SK-N-SH (cell line): ENCODE results near the gene MEG3. TPM values are rescaled to one million over a fixed set of nuclear protein-coding genes. Genes with fewer than 3 reads are reported as not detected.
A peak's percentile ranks its signal among the peaks of the same experiment; 100 is the strongest.

ENCODE experiments used
- CTCF ChIA-PET: fragments of 300-600, 350-600 bp; formaldehyde crosslinking; extraction: SDS; loops from one replicate; lab custom pipeline; 2021; lab: Yijun Ruan, JAX
- POLR2A ChIA-PET: fragments of 350-600 bp; sonication (Branson Sonifier 250); formaldehyde crosslinking; extraction: SDS; loops from one replicate; lab custom pipeline; 2020; ENCODE audit warnings: antibody characterized with exemption, inconsistent platforms; lab: Yijun Ruan, JAX
- DNase-seq: peaks from one replicate; pipeline ENCODE4 v3.0.0; 2012
- H2AFZ ChIP-seq: fragments of 200-600 bp; sonication (generic); 2 replicates; pipeline ENCODE4 v1.8.1; 2016; ENCODE audit warnings: antibody characterized with exemption, mild to moderate bottlenecking, low read depth
- H3F3A ChIP-seq: fragments of 200-600 bp; sonication (generic); replicated peaks from 2 replicates; pipeline ENCODE3; 2016; ENCODE audit warnings: antibody characterized with exemption, mild to moderate bottlenecking; ENCODE audit not compliant: insufficient read depth
- H3K27ac ChIP-seq, 2 experiments: fragments of 200-500 bp in 1 of 2; fragments of 200-600 bp in 1 of 2; sonication (Bioruptor generic) in 1 of 2; sonication (generic), shearing (Covaris generic) in 1 of 2; 2 replicates each; pipeline versions ENCODE4 v1.5.1 to v1.6.1; 2014 to 2016; ENCODE audit warnings: low read depth in 2 of 2, inconsistent platforms in 1 of 2, low read length in 1 of 2, mild to moderate bottlenecking in 1 of 2, mixed read lengths in 1 of 2
- H3K27me3 ChIP-seq: fragments of 200-600 bp; sonication (generic), shearing (Covaris generic); 2 replicates; pipeline ENCODE4 v1.6.1; 2016; ENCODE audit warnings: mixed run types; ENCODE audit not compliant: insufficient read depth
- H3K36me3 ChIP-seq, 2 experiments: fragments of 200-500 bp in 1 of 2; fragments of 200-600 bp in 1 of 2; sonication (Bioruptor generic) in 1 of 2; sonication (generic) in 1 of 2; replicated peaks in 1 of 2; 2 replicates each; pipeline versions ENCODE3 to v1.5.1; 2014 to 2016; ENCODE audit warnings: low read length in 1 of 2, mild to moderate bottlenecking in 1 of 2; ENCODE audit not compliant: insufficient read depth in 2 of 2, control insufficient read depth in 1 of 2
- H3K4me1 ChIP-seq, 2 experiments: fragments of 200-500 bp in 1 of 2; fragments of 200-600 bp in 1 of 2; sonication (Bioruptor generic) in 1 of 2; sonication (generic), shearing (Covaris generic) in 1 of 2; 2 replicates each; pipeline versions ENCODE4 v1.5.1 to v1.6.1; 2014 to 2016; ENCODE audit warnings: low read depth in 1 of 2, low read length in 1 of 2, mixed run types in 1 of 2; ENCODE audit not compliant: insufficient read depth in 2 of 2, control insufficient read depth in 1 of 2
- H3K4me2 ChIP-seq: fragments of 200-600 bp; sonication (generic), shearing (Covaris generic); 2 replicates; pipeline ENCODE4 v1.6.1; 2017; ENCODE audit warnings: mixed run types
- H3K4me3 ChIP-seq, 2 experiments: fragments of 200-500 bp in 1 of 2; fragments of 200-600 bp in 1 of 2; sonication (Bioruptor generic) in 1 of 2; sonication (generic), shearing (Covaris generic) in 1 of 2; 2 replicates each; pipeline versions ENCODE4 v1.5.1 to v1.8.1; 2014 to 2016; ENCODE audit warnings: low read depth in 2 of 2, inconsistent platforms in 1 of 2, low read length in 1 of 2, mild to moderate bottlenecking in 1 of 2, mixed read lengths in 1 of 2, moderate library complexity in 1 of 2
- H3K79me2 ChIP-seq: fragments of 200-600 bp; sonication (generic); 2 replicates; pipeline ENCODE4 v1.8.1; 2017; ENCODE audit warnings: mild to moderate bottlenecking; ENCODE audit not compliant: insufficient read depth
- H3K9ac ChIP-seq: fragments of 200-600 bp; sonication (generic); 2 replicates; pipeline ENCODE4 v1.6.1; 2017; ENCODE audit warnings: mixed run types
- H3K9me2 ChIP-seq: fragments of 200-600 bp; sonication (generic); 2 replicates; pipeline ENCODE4 v1.6.1; 2017; ENCODE audit warnings: mixed run types
- H3K9me3 ChIP-seq: fragments of 200-600 bp; sonication (generic); 2 replicates; pipeline ENCODE4 v1.6.1; 2017; ENCODE audit warnings: mixed run types, mild to moderate bottlenecking, moderate library complexity
- H4K20me1 ChIP-seq: fragments of 200-600 bp; sonication (generic); 2 replicates; pipeline ENCODE4 v1.6.1; 2017; ENCODE audit warnings: mild to moderate bottlenecking, mixed run types; ENCODE audit not compliant: insufficient read depth
- CHD2 ChIP-seq: fragments of 150-350 bp; IDR thresholded peaks from 2 replicates; pipeline ENCODE4 v1.6.1; 2018; ENCODE audit warnings: low read length; ENCODE audit not compliant: partially characterized antibody
- ELF1 ChIP-seq: IDR thresholded peaks from 2 replicates; pipeline ENCODE4 v1.4.0; 2012
- EP300 ChIP-seq, 2 experiments: IDR thresholded peaks; 2 replicates each; pipeline versions ENCODE4 v1.4.0 to v1.6.1; 2012; ENCODE audit warnings: borderline replicate concordance in 1 of 2, low read depth in 1 of 2, low read length in 1 of 2
- FOXJ3 ChIP-seq: sonication (generic); formaldehyde crosslinking; IDR thresholded peaks from 2 replicates; pipeline ENCODE4 v1.5.1; 2020; ENCODE audit warnings: mild to moderate bottlenecking, missing genetic modification reagents
- FOXM1 ChIP-seq: IDR thresholded peaks from 2 replicates; pipeline ENCODE4 v1.4.0; 2012; ENCODE audit warnings: low read depth, mild to moderate bottlenecking
- GABPA ChIP-seq: IDR thresholded peaks from 2 replicates; pipeline ENCODE4 v1.4.0; 2012; ENCODE audit warnings: low read depth, mild to moderate bottlenecking
- GATA2 ChIP-seq: sonication (generic); formaldehyde crosslinking; IDR thresholded peaks from 2 replicates; pipeline ENCODE4 v1.5.0; 2020; ENCODE audit warnings: mild to moderate bottlenecking, missing genetic modification reagents
- JUND ChIP-seq: IDR thresholded peaks from 2 replicates; pipeline ENCODE4 v1.4.0; 2012
- MAX ChIP-seq: IDR thresholded peaks from 2 replicates; pipeline ENCODE4 v1.4.0; 2012; ENCODE audit warnings: low read depth
- MEF2A ChIP-seq: IDR thresholded peaks from 2 replicates; pipeline ENCODE4 v1.4.0; 2012; ENCODE audit warnings: low read depth, borderline replicate concordance
- NFIC ChIP-seq: IDR thresholded peaks from 2 replicates; pipeline ENCODE4 v1.4.0; 2012; ENCODE audit warnings: borderline replicate concordance
- NRF1 ChIP-seq: IDR thresholded peaks from 2 replicates; pipeline ENCODE4 v1.6.1; 2012; ENCODE audit warnings: low read depth, mild to moderate bottlenecking, low read length
- PBX3 ChIP-seq: IDR thresholded peaks from 2 replicates; pipeline ENCODE4; 2012
- POLR2AphosphoS5 ChIP-seq: IDR thresholded peaks from 2 replicates; pipeline ENCODE4 v1.6.1; 2012; ENCODE audit warnings: low read depth, low read length
- RAD21 ChIP-seq: IDR thresholded peaks from 2 replicates; pipeline ENCODE4 v1.6.1; 2012; ENCODE audit warnings: mild to moderate bottlenecking, low read length
- RCOR1 ChIP-seq: fragments of 150-350 bp; IDR thresholded peaks from 2 replicates; pipeline ENCODE4 v1.6.1; 2017; ENCODE audit warnings: antibody characterized with exemption, low read length
- REST ChIP-seq: IDR thresholded peaks from 2 replicates; pipeline ENCODE4 v1.6.1; 2012; ENCODE audit warnings: mild to moderate bottlenecking, low read depth, low read length, moderate library complexity
- RXRA ChIP-seq: IDR thresholded peaks from 2 replicates; pipeline ENCODE4 v1.4.0; 2012; ENCODE audit warnings: low read depth, mild to moderate bottlenecking, borderline replicate concordance
- SMC3 ChIP-seq: IDR thresholded peaks from 2 replicates; pipeline ENCODE4 v1.6.1; 2012; ENCODE audit warnings: low read depth, low read length, improper control_type of control experiment
- TAF1 ChIP-seq: IDR thresholded peaks from 2 replicates; pipeline ENCODE4 v1.6.1; 2012; ENCODE audit warnings: low read depth, mild to moderate bottlenecking, low read length, moderate library complexity, borderline replicate concordance
- TCF12 ChIP-seq: IDR thresholded peaks from 2 replicates; pipeline ENCODE4 v1.4.0; 2012
- TEAD4 ChIP-seq: IDR thresholded peaks from 2 replicates; pipeline ENCODE4 v1.4.0; 2012; ENCODE audit warnings: mild to moderate bottlenecking, borderline replicate concordance; ENCODE audit not compliant: insufficient read depth
- YY1 ChIP-seq: IDR thresholded peaks from 2 replicates; pipeline ENCODE4 v1.4.0; 2012; ENCODE audit warnings: low read depth, mild to moderate bottlenecking
- ZBTB33 ChIP-seq: IDR thresholded peaks from 2 replicates; pipeline ENCODE4 v1.4.0; 2012; ENCODE audit warnings: low read depth, borderline replicate concordance
- WGBS: methylation state at CpG from one replicate; pipeline ENCODE4 v1.1.6; 2017; ENCODE audit warnings: low lambda C conversion rate; 5-methylcytosine and 5-hydroxymethylcytosine counted together
- polyA plus RNA-seq, 3 experiments: library from polyadenylated mRNA; depleted of rRNA; stranded (reverse); fragments of >200 nt; gene quantifications; 2 replicates each; pipeline ENCODE4 v1.2.3, GENCODE V29; 2012

MEG3 gene
- polyA plus RNA-seq, 1 of the 3 experiments (the other 2 are of a cell fraction), result not detected

- POLR2A ChIA-PET, result no interaction called here
- Histone ChIP-seq H3K9me3 (no peaks in the 10 kb centered on the region), H3F3A (no peaks in the 10 kb centered on the region), H3K9me2 (no peaks in the 10 kb centered on the region), H3K4me1 (peaks cover 3 to 61% of the 10 kb centered on the region in 2 experiments; a peak in 3 of 4 replicates), H3K27me3 (no peaks in the 10 kb centered on the region), H4K20me1 (no peaks in the 10 kb centered on the region), H2AFZ (no peak overlapping the region), H3K4me3 (no peak overlapping the region), H3K36me3 (no peaks in the 10 kb centered on the region), H3K27ac (peak overlapping the region in 1 of 2 experiments; percentile 71; a peak in 2 of 4 replicates), H3K4me2 (no peak overlapping the region), H3K79me2 (no peaks in the 10 kb centered on the region), H3K9ac (no peak overlapping the region)
- DNase-seq, result no peak
- no peak for TF ChIP-seq FOXM1
- no peak for TF ChIP-seq RCOR1
- no peak for TF ChIP-seq TCF12
- no peak for TF ChIP-seq JUND
- TF ChIP-seq CHD2, result no peak
- no peak for TF ChIP-seq NRF1
- no peak for TF ChIP-seq RXRA
- TF ChIP-seq NFIC, result no peak
- no peak for TF ChIP-seq RAD21
- TF ChIP-seq ZBTB33, result no peak
- TF ChIP-seq EP300 (IDR thresholded peaks at IDR 0.05; ENCODE audit: borderline replicate concordance in 1 of 2, low read depth in 1 of 2, low read length in 1 of 2), result no peak
- no peak for TF ChIP-seq POLR2AphosphoS5
- TF ChIP-seq FOXJ3 (CRISPR knock-in tag), result no peak
- TF ChIP-seq MEF2A, result no peak
- no peak for TF ChIP-seq GABPA
- TF ChIP-seq TAF1, result no peak
- no peak for TF ChIP-seq GATA2
- TF ChIP-seq ELF1, result no peak
- TF ChIP-seq TEAD4, result no peak
- CTCF ChIA-PET, result interaction anchor here (1.0 to 1.3 kb wide), 3 partner anchors 12 to 236 kb away, joined by 3 read pairs; no protein-coding TSS in a partner anchor
- 53% methylated on average over 5 of the region's 5 CpGs for WGBS
These were observed 62.9 kb downstream of the MEG3 start for GRCh38 chr14:100888789-100889315.

GRCh38 chr14:100889641-100890040 lies 63.7 kb downstream of the MEG3 start:
- WGBS, result 81% methylated on average over 6 of the region's 6 CpGs
- no peak overlapping the region for H3K4me2 ChIP-seq
- CTCF ChIA-PET, result interaction anchor here (1.0 to 1.5 kb wide), 5 partner anchors 9 to 505 kb away, joined by 3 to 5 read pairs (median 3); no protein-coding TSS in a partner anchor
- H3K9me3 ChIP-seq, result no peaks in the 10 kb centered on the region
- H3K79me2 ChIP-seq, result no peaks in the 10 kb centered on the region
- no peaks in the 10 kb centered on the region for H3K36me3 ChIP-seq
- no peaks in the 10 kb centered on the region for H3K9me2 ChIP-seq
- no peaks in the 10 kb centered on the region for H3F3A ChIP-seq
- peaks cover 3 to 66% of the 10 kb centered on the region in 2 experiments; a peak in 3 of 4 replicates for H3K4me1 ChIP-seq
- DNase-seq, result no peak
- H3K27ac ChIP-seq, result peak overlapping the region in 1 of 2 experiments; percentile 71; a peak in 1 of 4 replicates
- H4K20me1 ChIP-seq, result no peaks in the 10 kb centered on the region
- no peaks in the 10 kb centered on the region for H3K27me3 ChIP-seq
- POLR2A ChIA-PET, result no interaction called here
- no peak overlapping the region for H2AFZ ChIP-seq
- TF ChIP-seq NFIC (no peak), ELF1 (no peak), REST (no peak), TEAD4 (no peak), YY1 (no peak), SMC3 (no peak), EP300 (IDR thresholded peaks at IDR 0.05; ENCODE audit: borderline replicate concordance in 1 of 2, low read depth in 1 of 2, low read length in 1 of 2) (no peak), RXRA (no peak), RCOR1 (no peak), MAX (no peak), PBX3 (no peak)
- no peak overlapping the region for H3K9ac ChIP-seq
- H3K4me3 ChIP-seq, result no peak overlapping the region
